ENCODE results near the gene NFKB1. TPM values are rescaled to one million over a fixed set of nuclear protein-coding genes. Genes with fewer than 3 reads are reported as not detected.

The NFKB1 gene
- total and polyA plus RNA-seq, 9 donors: 18.6 to 45.0 (median 36.6) TPM

DNA sequence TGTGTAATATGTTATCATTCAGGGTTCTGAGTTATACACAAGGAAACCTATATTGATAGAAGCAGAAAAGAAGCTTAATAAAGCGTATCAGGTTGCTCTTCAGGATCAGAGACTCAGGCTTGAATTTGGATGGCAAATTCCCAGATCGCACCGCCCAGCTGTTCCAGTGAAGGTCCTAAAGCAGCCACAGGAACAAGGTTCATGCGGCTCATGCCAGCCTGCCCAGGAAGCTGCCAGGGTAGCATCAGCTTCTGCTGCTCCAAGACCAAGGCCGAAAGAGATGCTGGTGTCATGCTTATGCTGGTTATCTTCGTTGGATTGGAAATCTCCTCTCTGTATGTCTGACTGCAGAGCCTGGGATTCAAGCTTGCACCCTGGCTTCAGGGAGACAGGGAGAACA lies 131.9 kb downstream of the NFKB1 start:
- no peaks in the 10 kb centered on the region for H3K4me1 ChIP-seq (ENCODE audit: insufficient read depth)
- no peaks in the 10 kb centered on the region for H3K9me3 ChIP-seq
- intact Hi-C loops (cut with DNase I): no loop called here
- H3K27ac ChIP-seq: no peak overlapping the region
- WGBS, 3 donors: 70 to 92% (median 87%) methylated on average over 6 of the region's 6 CpGs
- DNase-seq: no peak
- H3K36me3 ChIP-seq: no peaks in the 10 kb centered on the region
- H3K4me3 ChIP-seq: no peak overlapping the region
- no peak for TF ChIP-seq EP300 (IDR thresholded peaks at IDR 0.05)
- TF ChIP-seq, protein P1, sequence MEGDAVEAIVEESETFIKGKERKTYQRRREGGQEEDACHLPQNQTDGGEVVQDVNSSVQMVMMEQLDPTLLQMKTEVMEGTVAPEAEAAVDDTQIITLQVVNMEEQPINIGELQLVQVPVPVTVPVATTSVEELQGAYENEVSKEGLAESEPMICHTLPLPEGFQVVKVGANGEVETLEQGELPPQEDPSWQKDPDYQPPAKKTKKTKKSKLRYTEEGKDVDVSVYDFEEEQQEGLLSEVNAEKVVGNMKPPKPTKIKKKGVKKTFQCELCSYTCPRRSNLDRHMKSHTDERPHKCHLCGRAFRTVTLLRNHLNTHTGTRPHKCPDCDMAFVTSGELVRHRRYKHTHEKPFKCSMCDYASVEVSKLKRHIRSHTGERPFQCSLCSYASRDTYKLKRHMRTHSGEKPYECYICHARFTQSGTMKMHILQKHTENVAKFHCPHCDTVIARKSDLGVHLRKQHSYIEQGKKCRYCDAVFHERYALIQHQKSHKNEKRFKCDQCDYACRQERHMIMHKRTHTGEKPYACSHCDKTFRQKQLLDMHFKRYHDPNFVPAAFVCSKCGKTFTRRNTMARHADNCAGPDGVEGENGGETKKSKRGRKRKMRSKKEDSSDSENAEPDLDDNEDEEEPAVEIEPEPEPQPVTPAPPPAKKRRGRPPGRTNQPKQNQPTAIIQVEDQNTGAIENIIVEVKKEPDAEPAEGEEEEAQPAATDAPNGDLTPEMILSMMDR (IDR thresholded peaks at IDR 0.05): no peak
- no peaks in the 10 kb centered on the region for H3K27me3 ChIP-seq

DNA sequence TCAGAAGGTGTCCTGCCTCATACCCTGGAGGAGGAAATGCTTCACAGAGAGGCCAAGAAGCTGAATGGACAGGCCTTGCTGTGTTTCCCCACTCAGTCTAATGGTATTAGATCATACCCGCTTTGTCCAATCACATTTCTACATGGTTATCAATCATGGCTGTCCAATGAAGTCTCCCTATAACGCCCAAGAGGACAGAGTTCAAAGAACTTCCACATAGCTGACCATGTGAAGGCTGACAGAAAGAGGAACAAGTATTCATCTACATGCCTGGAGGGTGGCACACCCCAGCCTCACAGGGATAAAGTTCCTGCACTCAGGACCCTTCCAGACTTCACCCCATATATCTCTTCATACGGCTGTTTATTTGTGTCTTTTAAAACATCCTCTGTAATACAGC lies 136.2 kb downstream of the NFKB1 start:
- no peaks in the 10 kb centered on the region for H3K36me3 ChIP-seq
- no peaks in the 10 kb centered on the region for H3K27me3 ChIP-seq
- no peak overlapping the region for H3K4me3 ChIP-seq
- H3K27ac ChIP-seq: no peak overlapping the region
- H3K4me1 ChIP-seq (ENCODE audit: insufficient read depth): no peaks in the 10 kb centered on the region
- no peak for DNase-seq
- intact Hi-C loops (cut with DNase I): no loop called here
- TF ChIP-seq, protein P1 (IDR thresholded peaks at IDR 0.05): no peak
- no peaks in the 10 kb centered on the region for H3K9me3 ChIP-seq
- WGBS, 3 donors: 92 to 95% (median 93%) methylated on average over 3 of the region's 3 CpGs

DNA sequence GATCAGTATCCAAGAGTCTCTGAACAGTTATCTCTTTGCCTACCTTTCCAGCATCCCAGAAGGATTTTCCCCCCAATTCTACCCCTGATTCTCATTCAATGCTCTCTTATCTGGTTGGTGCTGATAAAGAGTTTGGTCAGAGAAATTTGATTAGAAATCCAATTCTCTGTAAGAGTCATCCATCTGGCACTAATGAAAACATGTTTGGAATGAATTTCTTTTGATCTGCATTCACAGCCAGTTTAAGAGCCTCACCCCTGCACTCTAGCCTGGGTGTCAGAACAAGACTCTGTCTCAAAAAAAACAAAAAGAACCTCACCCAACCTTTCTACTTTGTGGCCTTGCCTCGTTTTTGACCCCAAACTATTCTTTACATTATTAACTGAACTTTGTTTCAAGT lies 137.5 kb downstream of the NFKB1 start:
- no peak for DNase-seq
- Histone ChIP-seq H3K27ac (no peak overlapping the region), H3K27me3 (no peaks in the 10 kb centered on the region), H3K9me3 (no peaks in the 10 kb centered on the region), H3K4me1 (ENCODE audit: insufficient read depth) (no peaks in the 10 kb centered on the region), H3K36me3 (no peaks in the 10 kb centered on the region), H3K4me3 (no peak overlapping the region)
- TF ChIP-seq, protein P1 (IDR thresholded peaks at IDR 0.05): no peak
- TF ChIP-seq EP300 (IDR thresholded peaks at IDR 0.05): no peak
- TF ChIP-seq POLR2A (IDR thresholded peaks at IDR 0.05): no peak
- intact Hi-C loops (cut with DNase I): no loop called here
- 60 to 85% (median 69%) methylated on average over 1 of the region's 1 CpG for WGBS, 3 donors

DNA sequence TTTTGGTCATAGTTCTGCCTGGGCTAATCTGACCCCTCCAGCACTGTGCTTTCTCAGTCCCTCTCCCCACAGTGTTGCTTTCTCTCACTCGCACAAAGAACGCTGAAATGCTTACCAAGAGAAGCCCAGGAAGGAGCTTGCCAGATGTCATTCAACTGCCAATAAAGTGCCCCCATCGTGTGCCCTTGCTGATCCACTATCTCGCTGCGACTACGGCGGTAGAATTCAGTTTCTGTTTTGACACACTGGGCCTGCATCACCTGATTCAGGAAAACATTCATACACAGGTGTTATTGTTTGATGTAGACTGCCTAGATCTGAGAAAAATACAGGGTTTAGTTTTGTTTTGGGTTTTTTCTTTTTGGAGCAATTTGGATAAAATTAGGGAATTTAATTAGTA lies 138.4 kb downstream of the NFKB1 start:
- intact Hi-C loops (cut with DNase I): no loop called here
- H3K27ac ChIP-seq: no peak overlapping the region
- no peaks in the 10 kb centered on the region for H3K4me1 ChIP-seq (ENCODE audit: insufficient read depth)
- WGBS, 3 donors: 91 to 94% (median 92%) methylated on average over 7 of the region's 7 CpGs
- H3K4me3 ChIP-seq: no peak overlapping the region
- no peaks in the 10 kb centered on the region for H3K9me3 ChIP-seq
- TF ChIP-seq, protein P1 (IDR thresholded peaks at IDR 0.05): no peak
- TF ChIP-seq EP300 (IDR thresholded peaks at IDR 0.05): no peak
- no peak for TF ChIP-seq POLR2A (IDR thresholded peaks at IDR 0.05)
- H3K36me3 ChIP-seq: no peaks in the 10 kb centered on the region
- no peak for DNase-seq
- H3K27me3 ChIP-seq: no peaks in the 10 kb centered on the region

DNA sequence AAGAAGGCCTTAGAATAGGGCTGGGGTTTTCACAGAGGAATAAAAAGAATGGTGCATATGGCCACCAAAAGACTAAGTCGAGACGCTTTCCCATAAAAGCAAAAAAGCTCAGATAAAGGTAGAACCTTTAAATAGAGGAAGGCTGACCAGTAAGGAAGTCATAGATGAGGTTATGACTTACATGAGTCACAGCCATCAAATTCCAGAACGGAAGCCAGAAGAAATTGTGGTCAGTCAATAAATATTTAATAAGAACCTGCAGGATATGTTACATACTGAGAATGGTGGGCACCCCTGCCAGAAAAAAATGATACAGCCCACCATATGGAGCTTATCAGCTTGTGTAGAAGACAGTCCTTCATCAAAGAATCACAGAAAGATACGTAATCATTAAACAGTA lies 139.5 kb downstream of the NFKB1 start:
- WGBS, 3 donors: 88 to 92% (median 90%) methylated on average over 4 of the region's 4 CpGs
- TF ChIP-seq POLR2A (IDR thresholded peaks at IDR 0.05) (no peak), EP300 (IDR thresholded peaks at IDR 0.05) (no peak)
- TF ChIP-seq, protein P1 (IDR thresholded peaks at IDR 0.05): no peak

More for the DNA sequence above, 139.5 kb downstream of the NFKB1 start:
- DNase-seq: no peak
- no peak overlapping the region for H3K4me3 ChIP-seq
- H3K27me3 ChIP-seq: no peaks in the 10 kb centered on the region
- H3K4me1 ChIP-seq (ENCODE audit: insufficient read depth): no peaks in the 10 kb centered on the region
- no peaks in the 10 kb centered on the region for H3K9me3 ChIP-seq
- no peaks in the 10 kb centered on the region for H3K36me3 ChIP-seq
- intact Hi-C loops (cut with DNase I): no loop called here
- H3K27ac ChIP-seq: no peak overlapping the region
